ENCODE data around the gene PCMTD2. TPM values are rescaled to one million over a fixed set of nuclear protein-coding genes. Genes with fewer than 3 reads are reported as not detected.
A peak's percentile ranks its signal among the peaks of the same experiment; 100 is the strongest.
"Not testable (repeated sequence)": the region's sequence is repeated elsewhere in the genome, so short reads cannot be mapped to it uniquely, and the experiment has no call there.

The PCMTD2 gene
- total RNA-seq, 1 donor from 2014 or later = 90.9 TPM

DNA sequence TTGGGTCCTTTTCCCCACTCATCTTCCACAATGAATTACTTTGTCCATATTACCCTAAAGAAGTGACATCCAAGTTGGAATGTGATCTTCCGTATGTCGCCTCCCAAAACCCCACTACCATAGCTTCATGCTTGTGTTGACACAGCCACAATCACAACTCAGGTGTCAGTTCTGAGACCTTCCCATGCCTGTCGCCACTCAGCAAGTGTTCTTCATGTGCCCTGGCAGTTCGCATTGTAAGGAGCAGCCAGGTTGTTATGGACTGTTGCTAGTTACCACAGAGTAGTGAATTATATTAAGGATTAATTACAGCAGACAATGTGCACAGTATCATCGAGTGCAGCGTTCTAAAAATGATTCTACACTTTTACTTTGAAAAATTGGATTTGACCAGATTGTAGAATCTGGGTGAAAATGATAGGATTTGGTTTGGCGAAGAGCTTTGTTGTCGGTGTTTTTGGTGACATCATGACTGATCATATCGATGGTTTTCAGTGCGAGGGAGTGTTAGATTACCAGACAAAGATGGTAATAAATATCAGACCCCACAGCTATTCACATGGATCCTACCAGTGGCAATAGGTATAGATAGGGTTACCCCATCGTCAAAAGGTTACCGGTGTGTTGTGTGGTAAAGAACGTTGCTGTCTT lies 1.7 kb downstream of the PCMTD2 start:
- no peak for DNase-seq

- DNase-seq = no peak
These were observed 2.7 kb downstream of the PCMTD2 start for GRCh38 chr20:64258071-64258823.

DNA sequence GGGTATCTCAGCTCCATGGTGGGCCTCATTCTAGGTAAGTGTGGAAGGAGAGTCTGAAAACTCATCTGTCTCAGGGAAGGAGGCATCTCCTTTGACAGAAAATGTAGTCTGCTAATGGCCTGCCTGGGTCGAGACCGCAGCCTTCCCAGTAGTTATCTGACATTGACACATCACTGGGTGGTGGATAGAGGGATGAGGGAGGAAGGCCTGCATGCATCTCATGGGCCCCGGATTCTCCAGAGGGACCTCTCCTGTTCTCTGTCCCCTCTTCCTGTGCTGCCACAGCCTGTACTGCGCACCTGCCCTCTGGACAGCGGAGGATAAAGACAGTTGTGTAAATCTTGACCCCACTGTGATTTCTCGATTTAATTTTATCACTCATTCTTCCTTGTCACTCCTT lies 4.7 kb downstream of the PCMTD2 start:
- no peak for DNase-seq

- peak; percentile 55 for DNase-seq
These were observed 5.6 kb downstream of the PCMTD2 start for GRCh38 chr20:64261138-64261537.

GRCh38 chr20:64264091-64264490 lies 8.5 kb downstream of the PCMTD2 start:
- no peak for DNase-seq

DNA sequence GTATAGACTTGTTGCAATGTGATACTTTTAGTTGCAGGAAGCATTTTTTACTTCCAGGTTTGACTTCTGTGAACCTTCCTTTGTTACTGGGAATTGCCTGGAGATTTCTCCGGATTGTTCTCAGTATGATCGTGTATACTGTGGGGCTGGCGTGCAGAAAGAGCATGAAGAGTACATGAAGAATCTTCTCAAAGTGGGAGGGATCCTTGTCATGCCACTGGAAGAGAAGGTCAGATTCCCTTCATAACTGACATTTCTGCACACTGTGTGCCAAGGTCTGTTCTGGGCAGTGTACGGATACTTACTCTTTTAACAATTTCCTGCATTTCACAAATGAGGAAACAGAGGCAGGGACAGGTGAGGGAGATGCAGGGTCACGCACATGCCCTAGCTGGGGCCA lies 9.7 kb downstream of the PCMTD2 start:
- DNase-seq = peak; percentile 13

DNA sequence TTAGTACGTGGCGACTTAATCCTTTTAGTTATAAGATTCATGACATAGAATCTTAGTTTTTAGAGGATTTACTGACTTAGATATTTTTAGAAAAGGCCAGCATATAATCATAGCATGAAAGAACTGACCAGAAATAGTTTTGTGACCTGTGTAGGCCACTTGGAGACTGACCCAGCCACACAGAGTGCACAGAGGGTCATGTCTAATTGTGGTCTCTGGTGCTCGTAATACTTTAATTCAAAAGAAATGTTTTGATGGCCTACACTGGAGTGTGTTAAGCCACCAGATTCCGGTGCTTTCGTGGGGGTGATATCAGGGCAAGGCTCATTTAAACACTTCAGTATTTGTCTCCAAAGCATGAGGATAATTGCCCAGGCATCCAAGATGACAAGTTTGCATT lies 11.4 kb downstream of the PCMTD2 start:
- DNase-seq = no peak

DNA sequence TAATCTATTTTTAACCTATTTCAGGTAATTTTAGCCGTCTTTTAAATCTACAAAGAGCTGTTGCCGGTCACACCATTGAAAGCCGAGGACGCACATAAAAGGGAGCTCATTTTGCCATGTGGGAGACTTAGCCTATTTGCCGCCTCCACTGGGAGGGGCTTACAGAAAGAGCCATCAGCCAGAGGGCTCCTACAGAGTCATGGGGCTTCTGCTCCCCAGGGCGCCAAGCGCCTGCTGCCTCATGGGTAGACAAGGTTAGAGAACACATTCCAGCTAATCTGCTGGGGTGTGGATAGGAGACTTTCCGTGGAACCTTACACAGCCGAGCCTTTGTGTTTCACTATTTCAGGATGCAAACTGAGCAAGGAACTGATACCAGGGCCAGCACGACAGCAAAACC lies 12.6 kb downstream of the PCMTD2 start:
- DNase-seq = no peak

GRCh38 chr20:64269604-64270411 lies 14.3 kb downstream of the PCMTD2 start:
- DNase-seq = no peak

DNA sequence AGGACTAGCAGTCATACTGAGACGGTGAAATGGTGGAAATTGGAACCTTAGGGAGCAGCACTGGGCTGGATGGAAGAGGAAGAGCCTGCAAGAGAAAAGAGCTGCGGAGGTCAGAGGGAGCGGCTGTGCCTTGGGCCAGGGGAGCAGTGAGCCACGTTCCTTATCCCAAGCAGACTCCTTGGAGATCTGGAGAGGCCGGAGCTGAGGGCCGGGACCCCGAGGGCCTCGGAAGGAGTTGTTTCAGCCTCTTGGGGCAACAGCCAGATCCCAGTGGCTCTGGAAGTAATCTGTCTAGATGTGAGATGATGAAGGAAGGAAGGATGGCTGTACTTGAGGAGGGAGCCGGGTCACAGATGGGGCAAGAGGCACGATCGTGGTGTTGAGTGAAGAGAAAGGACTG lies 16.1 kb downstream of the PCMTD2 start:
- DNase-seq = no peak

- DNase-seq = peak; percentile 49
These were observed 17.6 kb downstream of the PCMTD2 start for GRCh38 chr20:64273109-64273508.

- DNase-seq = no peak
These were observed 21.3 kb downstream of the PCMTD2 start for GRCh38 chr20:64276817-64277216.

DNA sequence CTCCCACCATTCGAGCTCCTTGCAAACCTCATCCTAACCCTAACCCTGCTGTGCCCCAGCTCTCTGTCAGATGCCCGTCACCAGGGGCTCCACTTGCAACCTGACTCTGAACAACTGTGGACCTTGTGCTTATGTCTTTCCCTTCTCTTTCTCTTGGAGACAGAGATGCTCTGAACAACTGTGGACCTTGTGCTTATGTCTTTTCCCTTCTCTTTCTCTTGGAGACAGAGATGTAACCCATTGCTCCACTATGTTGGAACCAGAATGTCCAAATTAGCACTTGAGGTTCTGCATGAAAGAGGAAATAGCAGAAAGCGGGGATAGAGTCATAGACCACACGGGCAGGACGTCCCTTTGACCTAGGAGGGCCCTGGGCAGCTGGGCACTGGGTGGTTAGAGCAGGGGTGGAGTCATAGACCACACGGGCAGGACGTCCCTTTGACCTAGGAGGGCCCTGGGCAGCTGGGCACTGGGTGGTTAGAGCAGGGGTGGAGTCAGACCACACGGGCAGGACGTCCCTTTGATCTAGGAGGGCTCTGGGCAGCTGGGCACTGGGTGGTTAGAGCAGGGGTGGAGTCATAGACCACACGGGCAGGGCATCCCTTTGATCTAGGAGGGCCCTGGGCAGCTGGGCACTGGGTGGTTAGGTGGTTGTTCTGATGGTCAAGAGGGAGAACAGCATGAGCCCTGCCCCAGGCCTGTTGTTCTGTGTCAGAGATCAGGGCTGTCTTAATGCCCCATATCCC lies 22.2 kb downstream of the PCMTD2 start:
- DNase-seq = no peak

- DNase-seq = no peak
These were observed 22.8 kb downstream of the PCMTD2 start for GRCh38 chr20:64278317-64278681.

DNA sequence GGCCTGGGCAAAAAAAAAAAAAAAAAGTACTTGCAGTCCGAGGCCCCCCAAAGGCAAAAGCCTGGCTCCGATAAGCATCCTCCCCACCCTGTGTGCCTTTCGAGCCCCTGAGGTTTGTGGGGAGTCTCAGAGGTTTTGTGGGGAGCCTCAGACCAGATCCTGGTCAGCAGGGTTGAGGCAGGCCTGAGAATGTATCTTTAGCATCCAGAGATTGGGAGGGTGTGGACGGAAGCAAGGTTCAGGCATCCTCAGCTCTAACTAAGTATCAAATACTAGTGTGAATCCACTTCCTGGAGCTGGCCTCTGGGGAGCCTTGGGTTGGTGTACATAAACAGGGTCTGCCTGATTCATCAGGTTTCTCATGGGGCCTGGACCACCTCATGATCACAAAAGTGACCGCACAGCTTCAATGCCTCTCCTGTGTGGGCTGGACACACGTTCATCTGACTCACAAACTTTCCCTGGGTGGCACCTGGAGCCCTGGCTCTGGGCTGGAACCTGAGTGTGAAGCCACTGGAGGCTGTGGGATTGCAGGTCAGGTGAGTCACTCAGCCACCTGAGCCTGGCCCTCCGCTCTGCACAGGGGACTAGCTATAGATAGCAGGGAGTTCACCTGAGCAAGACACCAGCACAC lies 24.4 kb downstream of the PCMTD2 start:
- DNase-seq = no peak

GRCh38 chr20:64280460-64280843 lies 24.9 kb downstream of the PCMTD2 start:
- DNase-seq = no peak

DNA sequence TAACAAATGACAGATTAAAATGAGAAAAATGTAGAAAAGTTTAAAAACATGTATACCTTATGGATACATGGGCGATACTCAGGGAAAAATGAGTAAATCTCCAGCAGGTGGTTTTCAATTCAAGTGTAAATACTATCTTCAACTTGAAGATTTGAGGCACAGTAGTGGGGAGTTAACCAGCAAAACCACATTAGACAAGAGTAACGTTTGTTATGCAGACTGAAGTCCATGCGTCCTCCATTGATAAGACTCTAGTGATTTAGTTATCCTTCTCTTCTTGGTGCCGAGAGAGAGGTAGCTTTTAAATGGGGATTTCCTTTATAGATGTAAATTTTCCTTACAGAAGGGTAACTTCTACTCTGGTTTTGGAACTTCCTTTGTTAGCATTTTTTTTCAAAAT lies 28.1 kb downstream of the PCMTD2 start:
- no peak for DNase-seq

DNA sequence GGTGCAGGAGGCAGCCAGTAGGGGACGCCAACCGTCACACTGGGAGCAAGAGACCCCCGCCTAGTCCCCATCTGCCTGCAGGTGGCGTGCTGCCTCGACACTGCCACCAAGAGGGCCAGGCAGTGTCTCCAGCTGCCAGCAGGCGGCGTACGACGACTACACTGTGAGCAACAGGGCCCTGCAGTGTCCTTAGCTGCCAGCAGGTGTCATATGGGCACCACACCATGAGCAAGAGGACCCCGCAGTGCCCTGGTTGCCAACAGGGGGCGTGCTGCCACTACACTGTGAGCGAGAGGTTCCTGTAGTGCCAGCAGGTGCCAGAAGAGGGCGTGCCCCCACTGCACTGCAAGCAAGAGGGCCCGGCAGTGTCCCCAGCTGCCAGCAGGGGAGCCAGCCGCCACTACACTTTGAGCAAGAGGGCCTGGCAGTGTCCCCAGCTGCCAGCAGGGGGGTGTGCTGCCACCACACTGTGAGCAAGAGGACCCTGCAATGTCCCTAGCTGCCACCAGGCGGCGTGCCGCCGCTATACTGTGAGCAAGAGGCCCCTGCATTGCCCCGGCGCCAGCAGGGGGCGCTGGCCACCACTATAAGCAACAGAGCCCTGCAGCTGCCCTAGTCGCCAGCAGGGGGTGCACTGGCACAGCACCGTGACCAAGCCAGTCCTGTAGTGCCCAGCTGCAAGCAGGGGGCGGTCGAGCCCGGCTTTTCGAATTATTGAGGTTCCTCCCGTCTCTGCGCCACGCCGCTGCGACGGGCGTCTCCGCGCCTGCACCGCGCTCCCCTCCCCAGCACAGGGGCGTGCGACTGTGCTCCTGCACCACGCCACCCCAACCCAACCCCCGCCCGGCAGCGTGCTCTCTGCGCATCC lies 30.3 kb downstream of the PCMTD2 start:
- DNase-seq = peak; percentile 76

DNA sequence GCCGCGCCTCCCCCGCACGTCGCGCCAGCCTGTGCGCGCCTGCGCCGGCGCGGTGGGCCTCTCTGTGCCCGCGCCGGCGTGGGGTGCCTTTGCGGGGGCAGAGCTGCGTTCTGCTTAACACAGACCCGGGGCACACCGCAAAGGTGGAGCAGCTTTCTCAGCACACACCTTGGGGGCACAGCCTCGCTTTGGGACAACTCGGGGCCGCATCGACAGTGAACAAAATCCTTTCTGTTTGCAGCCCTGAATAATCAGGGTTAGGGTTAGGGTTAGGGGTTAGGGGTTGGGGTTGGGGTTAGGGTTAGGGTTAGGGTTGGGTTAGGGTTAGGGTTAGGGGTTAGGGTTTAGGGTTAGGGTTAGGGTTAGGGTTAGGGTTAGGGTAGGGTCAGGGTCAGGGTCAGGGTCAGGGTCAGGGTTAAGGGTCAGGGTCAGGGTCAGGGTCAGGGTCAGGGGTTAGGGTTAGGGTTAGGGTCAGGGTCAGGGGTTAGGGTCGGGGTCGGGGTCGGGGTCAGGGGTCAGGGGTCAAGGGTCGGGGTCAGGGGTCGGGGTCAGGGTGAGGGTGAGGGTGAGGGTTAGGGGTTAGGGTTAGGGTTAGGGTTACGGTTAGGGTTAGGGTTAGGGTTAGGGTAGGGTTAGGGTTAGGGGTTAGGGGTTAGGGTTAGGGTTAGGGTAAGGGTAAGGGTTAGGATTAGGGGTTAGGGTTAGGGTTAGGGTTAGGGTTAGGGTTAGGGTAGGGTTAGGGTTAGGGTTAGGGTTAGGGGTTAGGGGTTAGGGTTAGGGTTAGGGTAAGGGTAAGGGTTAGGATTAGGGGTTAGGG lies 31.1 kb downstream of the PCMTD2 start:
- DNase-seq = peak; percentile 5

DNA sequence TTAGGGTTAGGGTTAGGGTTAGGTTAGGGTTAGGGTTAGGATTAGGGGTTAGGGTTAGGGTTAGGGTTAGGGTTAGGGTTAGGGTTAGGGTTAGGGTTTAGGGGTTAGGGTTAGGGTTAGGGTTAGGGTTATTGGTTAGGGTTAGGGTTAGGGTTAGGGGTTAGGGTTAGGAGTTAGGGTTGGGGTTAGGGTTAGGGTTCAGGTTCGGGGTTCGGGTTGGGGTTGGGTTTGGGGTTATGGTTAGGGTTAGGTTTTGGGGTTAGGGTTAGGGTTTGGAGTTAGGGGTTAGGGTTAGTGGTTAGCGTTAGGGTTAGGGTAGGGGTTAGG lies 31.7 kb downstream of the PCMTD2 start:
- DNase-seq = not testable (repeated sequence)

GRCh38 chr20:64292167-64292566 lies 36.6 kb downstream of the PCMTD2 start:
- not testable (repeated sequence) for DNase-seq
